GM12878 (cell line): ENCODE results near the gene TSC22D1. TPM values are rescaled to one million over a fixed set of nuclear protein-coding genes. Genes with fewer than 3 reads are reported as not detected.

ENCODE experiments used
- ATAC-seq: fragments of 200-7000 bp; cut with Tn5 transposase; 3 replicates; pipeline ENCODE4 v1.9.1; 2020; ENCODE audit warnings: mild to moderate bottlenecking, moderate library complexity
- BruUV-seq: library from RNA; stranded (reverse); fragments of 400-500 nt; replicated peaks from 2 replicates; lab custom pipeline; 2021; lab: Mats Ljungman, UMichigan
- CTCF ChIA-PET: fragments of 300-600 bp; sonication (Branson Sonifier 250); formaldehyde crosslinking; extraction: SDS; loops from one replicate; lab custom pipeline; 2021; ENCODE audit warnings: inconsistent platforms; lab: Yijun Ruan, JAX
- POLR2A ChIA-PET: fragments of 350-600 bp; formaldehyde crosslinking; extraction: SDS; loops from one replicate; lab custom pipeline; 2021; ENCODE audit warnings: inconsistent platforms; lab: Charles Lee
- RAD21 ChIA-PET: fragments of 300-600 bp; sonication (Branson Sonifier 250); formaldehyde crosslinking; loops from one replicate; lab custom pipeline; 2023; ENCODE audit warnings: antibody characterized with exemption; ENCODE audit not compliant: unreplicated experiment; lab: Charles Lee
- SMC1A ChIA-PET: fragments of 300-600 bp; sonication (Branson Sonifier 250); formaldehyde crosslinking; loops from one replicate; lab custom pipeline; 2023; ENCODE audit not compliant: unreplicated experiment, uncharacterized antibody; lab: Charles Lee
- DNase-seq: peaks from one replicate; pipeline ENCODE4 v3.0.0-alpha.2; 2011; ENCODE audit warnings: low read depth, low spot score
- FAIRE-seq: peaks from 3 replicates; lab custom pipeline; 2011; peaks lifted over from hg19 to GRCh38; lab: Jason Lieb, UNC
- H2AFZ ChIP-seq: 2 replicates; pipeline ENCODE4 v1.6.0; 2011; ENCODE audit warnings: low read depth, low read length, control low read depth; ENCODE audit not compliant: control insufficient read depth
- H3K27ac ChIP-seq: 2 replicates; pipeline ENCODE4 v1.5.1; 2011; ENCODE audit warnings: control low read depth; ENCODE audit not compliant: control insufficient read depth, insufficient read depth
- H3K27me3 ChIP-seq, 2 experiments: replicated peaks in 1 of 2; 2 replicates each; pipeline versions ENCODE4 v1.6.0 to v1.6.1; 2011; ENCODE audit warnings: low read length in 1 of 2; ENCODE audit not compliant: control insufficient read depth in 2 of 2, insufficient read depth in 2 of 2
- H3K36me3 ChIP-seq, 2 experiments: 2 replicates each; pipeline ENCODE4 v1.5.1; 2011; ENCODE audit warnings: low read length in 1 of 2; ENCODE audit not compliant: control insufficient read depth in 2 of 2, insufficient read depth in 2 of 2
- H3K4me1 ChIP-seq: 2 replicates; pipeline ENCODE4 v1.6.1; 2011; ENCODE audit warnings: mild to moderate bottlenecking, low read length, moderate library complexity, mixed read lengths; ENCODE audit not compliant: control insufficient read depth, insufficient read depth
- H3K4me2 ChIP-seq: 2 replicates; pipeline ENCODE4 v1.6.0; 2011; ENCODE audit warnings: control low read depth; ENCODE audit not compliant: control insufficient read depth, insufficient read depth
- H3K4me3 ChIP-seq: fragments of 200-600 bp; sonication (generic); 2 replicates; pipeline ENCODE4 v1.5.1; 2016
- H3K79me2 ChIP-seq: 2 replicates; pipeline ENCODE4 v1.6.0; 2011; ENCODE audit warnings: low read length; ENCODE audit not compliant: control insufficient read depth, insufficient read depth
- H3K9ac ChIP-seq: 2 replicates; pipeline ENCODE4 v1.8.0; 2011; ENCODE audit warnings: low read length, control low read depth, mixed read lengths; ENCODE audit not compliant: control insufficient read depth, insufficient read depth
- H3K9me3 ChIP-seq: replicated peaks from 3 replicates; pipeline ENCODE4 v1.5.1; 2011; ENCODE audit warnings: mild to moderate bottlenecking, low read length; ENCODE audit not compliant: control insufficient read depth, insufficient read depth
- H4K20me1 ChIP-seq: 2 replicates; pipeline ENCODE4 v1.6.0; 2011; ENCODE audit not compliant: control insufficient read depth, insufficient read depth
- ATF3 ChIP-seq: IDR thresholded peaks from 2 replicates; pipeline ENCODE4 v1.6.1; 2011; ENCODE audit warnings: low read depth, mild to moderate bottlenecking, low read length, moderate library complexity, borderline replicate concordance; ENCODE audit errors: extremely low read depth
- BACH1 ChIP-seq: fragments of 450-650 bp; IDR thresholded peaks from 2 replicates; pipeline ENCODE4 v1.6.1; 2017; ENCODE audit warnings: mild to moderate bottlenecking, borderline replicate concordance
- CBFB ChIP-seq: IDR thresholded peaks from 2 replicates; pipeline ENCODE4 v1.6.1; 2016; ENCODE audit warnings: antibody characterized with exemption, low read depth
- ESRRA ChIP-seq: IDR thresholded peaks from 2 replicates; pipeline ENCODE4 v1.6.1; 2012; ENCODE audit warnings: mild to moderate bottlenecking, low read length, improper control_type of control experiment
- HCFC1 ChIP-seq: fragments of 150-350 bp; IDR thresholded peaks from 2 replicates; pipeline ENCODE4 v1.6.1; 2014; ENCODE audit warnings: low read length
- HDAC2 ChIP-seq: fragments of 200-600 bp; sonication (generic); IDR thresholded peaks from 2 replicates; pipeline ENCODE4 v1.6.1; 2017
- HDGF ChIP-seq: fragments of 450-650 bp; IDR thresholded peaks from 2 replicates; pipeline ENCODE4 v1.6.1; 2016; ENCODE audit warnings: antibody characterized with exemption
- MEF2B ChIP-seq: fragments of 450-650 bp; IDR thresholded peaks from 2 replicates; pipeline ENCODE4 v1.6.1; 2018; ENCODE audit warnings: mild to moderate bottlenecking, moderate library complexity; ENCODE audit not compliant: partially characterized antibody, poor library complexity, severe bottlenecking
- MXI1 ChIP-seq: fragments of 150-350 bp; IDR thresholded peaks from 2 replicates; pipeline ENCODE4 v1.6.1; 2011; ENCODE audit warnings: low read depth, mild to moderate bottlenecking, inconsistent platforms, low read length, improper control_type of control experiment
- NR2C2 ChIP-seq: IDR thresholded peaks from 2 replicates; pipeline ENCODE4 v1.6.1; 2011; ENCODE audit warnings: borderline replicate concordance, low read depth; ENCODE audit not compliant: control insufficient read depth, insufficient read length
- NRF1 ChIP-seq: conservative IDR thresholded peaks from 2 replicates; pipeline ENCODE4 v1.6.1; 2011; ENCODE audit warnings: mild to moderate bottlenecking, low read depth, low read length, improper control_type of control experiment
- PML ChIP-seq: IDR thresholded peaks from 2 replicates; pipeline ENCODE4 v1.6.1; 2012; ENCODE audit warnings: low read length, inconsistent platforms
- POLR2AphosphoS2 ChIP-seq: IDR thresholded peaks from 2 replicates; pipeline ENCODE4 v1.6.1; 2011; ENCODE audit warnings: low read depth, mild to moderate bottlenecking, low read length, improper control_type of control experiment, moderate library complexity
- POU2F2 ChIP-seq: IDR thresholded peaks from 3 replicates; pipeline ENCODE4 v1.6.1; 2011; ENCODE audit warnings: low read depth, mild to moderate bottlenecking, low read length, borderline replicate concordance
- RFX5 ChIP-seq: IDR thresholded peaks from 2 replicates; pipeline ENCODE4 v1.6.1; 2011; ENCODE audit warnings: low read depth, low read length, improper control_type of control experiment
- SMAD5 ChIP-seq: IDR thresholded peaks from 2 replicates; pipeline ENCODE4 v1.6.1; 2016; ENCODE audit warnings: antibody characterized with exemption, low read depth
- TARDBP ChIP-seq: IDR thresholded peaks from 2 replicates; pipeline ENCODE4 v1.6.1; 2016; ENCODE audit warnings: borderline replicate concordance
- TBL1XR1 ChIP-seq: IDR thresholded peaks from 2 replicates; pipeline ENCODE4 v1.6.1; 2012; ENCODE audit warnings: low read depth, low read length, improper control_type of control experiment
- WRNIP1 ChIP-seq: IDR thresholded peaks from 2 replicates; pipeline ENCODE4 v1.6.1; 2011; ENCODE audit warnings: low read depth, low read length, improper control_type of control experiment, borderline replicate concordance
- ZBED1 ChIP-seq: IDR thresholded peaks from 2 replicates; pipeline ENCODE4 v1.6.1; 2016; ENCODE audit warnings: borderline replicate concordance
- ZNF217 ChIP-seq: fragments of 450-650 bp; IDR thresholded peaks from 2 replicates; pipeline ENCODE4 v1.6.1; 2017; ENCODE audit warnings: antibody characterized with exemption, mild to moderate bottlenecking
- ZSCAN29 ChIP-seq: fragments of 450-650 bp; IDR thresholded peaks from 2 replicates; pipeline ENCODE4 v1.6.1; 2017; ENCODE audit warnings: mild to moderate bottlenecking, moderate library complexity
- WGBS: methylation state at CpG from one replicate; pipeline ENCODE4 v1.1.6; 2016; ENCODE audit warnings: low lambda C conversion rate; ENCODE audit not compliant: insufficient replicate concordance, insufficient coverage; ENCODE audit errors: missing lambda C conversion rate; 5-methylcytosine and 5-hydroxymethylcytosine counted together
- in situ Hi-C: fragments of 300-500 bp; cut with MboI; formaldehyde crosslinking; loops from 9 replicates; pipeline ENCODE4 v1.14.3; 2018; ENCODE audit warnings: mixed read lengths
- intact Hi-C: fragments of 100-400 bp; cut with micrococcal nuclease; formaldehyde crosslinking; loops from one replicate; pipeline ENCODE4 v1.14.2; 2022; ENCODE audit not compliant: unreplicated experiment
- polyA plus RNA-seq, 11 experiments: library from polyadenylated mRNA; depleted of rRNA in 4 of 11; unstranded in 6 of 11; stranded (reverse) in 5 of 11; fragments of >200 nt; fragmentation: Nextera tagmentation in 4 of 11; fragmentation: Illumina TruSeq in 1 of 11; extraction: Ambion mirVana in 4 of 11; extraction: Trizol in 1 of 11; gene quantifications; 1 replicate in 1 of 11; 2 replicates in 10 of 11; pipeline versions ENCODE4 v1.2.1 to v1.2.3, GENCODE V29; 2011 to 2016; ENCODE audit warnings: inconsistent platforms in 2 of 11, missing spikeins in 2 of 11, low read depth in 1 of 11
- total RNA-seq, 4 experiments: library from RNA; depleted of rRNA in 3 of 4; stranded (reverse); fragments of >200 nt in 3 of 4; fragmentation: Illumina TruSeq in 1 of 4; extraction: Trizol in 1 of 4; gene quantifications; 2 replicates each; pipeline versions ENCODE4 v1.2.1 to v1.2.3, GENCODE V29; 2013 to 2021

TSC22D1 gene
- total and polyA plus RNA-seq, 10 of the 15 experiments (the other 5 are each of a cell fraction or from before 2014, with no cell fraction given) = 0.37 to 15.7 (median 7.5) TPM

GRCh38 chr13:44385847-44386246 is 190.3 kb downstream of the TSC22D1 start:
- Histone ChIP-seq H3K27me3 (peaks cover 3 to 4% of the 10 kb centered on the region in 2 experiments; a peak in 3 of 4 replicates), H2AFZ (no peak overlapping the region), H3K4me2 (no peak overlapping the region), H3K4me3 (no peak overlapping the region), H3K4me1 (no peaks in the 10 kb centered on the region), H3K79me2 (no peaks in the 10 kb centered on the region), H4K20me1 (no peaks in the 10 kb centered on the region), H3K9ac (no peak overlapping the region), H3K27ac (no peak overlapping the region), H3K9me3 (no peaks in the 10 kb centered on the region), H3K36me3 (no peaks in the 10 kb centered on the region)
- DNase-seq (no peak), FAIRE-seq (no peak), ATAC-seq (no peak)
- ChIA-PET SMC1A (no interaction called here), CTCF (no interaction called here), RAD21 (no interaction called here), POLR2A (no interaction called here)
- TF ChIP-seq WRNIP1 (no peak), MEF2B (no peak), PML (no peak), ZBED1 (no peak), SMAD5 (no peak), HDGF (no peak), ZNF217 (no peak), MXI1 (no peak), POLR2AphosphoS2 (no peak), RFX5 (no peak), CBFB (no peak)
- BruUV-seq = no TSS peak
- intact Hi-C loops (no loop called here), in situ Hi-C loops (no loop called here)
- WGBS = 39% methylated on average over 6 of the region's 6 CpGs

GRCh38 chr13:44385401-44385800 is 190.7 kb downstream of the TSC22D1 start:
- no peak overlapping the region for H3K27ac ChIP-seq
- H3K27me3 ChIP-seq = peaks cover 1 to 4% of the 10 kb centered on the region in 2 experiments; a peak in 3 of 4 replicates
- DNase-seq = no peak
- H2AFZ ChIP-seq = no peak overlapping the region
- no peaks in the 10 kb centered on the region for H3K79me2 ChIP-seq
- 58% methylated on average over 3 of the region's 3 CpGs for WGBS
- H3K4me3 ChIP-seq = no peak overlapping the region
- intact Hi-C loops = no loop called here
- H3K9ac ChIP-seq = no peak overlapping the region
- no peak for FAIRE-seq
- ChIA-PET RAD21 (no interaction called here), CTCF (no interaction called here), POLR2A (no interaction called here), SMC1A (no interaction called here)
- H4K20me1 ChIP-seq = no peaks in the 10 kb centered on the region
- H3K36me3 ChIP-seq = no peaks in the 10 kb centered on the region
- ATAC-seq = no peak
- no peak overlapping the region for H3K4me2 ChIP-seq
- no TSS peak for BruUV-seq
- in situ Hi-C loops = no loop called here
- no peaks in the 10 kb centered on the region for H3K4me1 ChIP-seq
- H3K9me3 ChIP-seq = no peaks in the 10 kb centered on the region
- no peak for TF ChIP-seq NRF1
- no peak for TF ChIP-seq TARDBP
- TF ChIP-seq POU2F2 = no peak
- TF ChIP-seq HCFC1 = no peak
- no peak for TF ChIP-seq BACH1
- TF ChIP-seq ATF3 = no peak
- TF ChIP-seq TBL1XR1 = no peak
- TF ChIP-seq HDAC2 = no peak
- no peak for TF ChIP-seq NR2C2
- TF ChIP-seq ESRRA = no peak
- no peak for TF ChIP-seq ZSCAN29
